Fibroblast of mammary gland (primary cell): ENCODE measurements around the gene SH3BP4.

Experiments used
- DNase-seq: peaks from one replicate; pipeline ENCODE4 v3.0.0-alpha.2; 2010; ENCODE audit warnings: low read depth
- H3K4me3 ChIP-seq: 2 replicates; pipeline ENCODE4 v1.5.1; 2011; ENCODE audit warnings: low read depth, mild to moderate bottlenecking, low read length, moderate library complexity; ENCODE audit not compliant: control insufficient read depth
- CTCF ChIP-seq: conservative IDR thresholded peaks from 2 replicates; pipeline ENCODE4 v1.5.1; 2011; ENCODE audit warnings: low read depth, low read length, inconsistent platforms; ENCODE audit not compliant: control insufficient read depth, insufficient read depth

Gene SH3BP4

GRCh38 chr2:235077046-235077445, 125.2 kb downstream of the SH3BP4 start:
- no peak for TF ChIP-seq CTCF
- no peak for DNase-seq
- H3K4me3 ChIP-seq, result no peak overlapping the region

GRCh38 chr2:235078182-235078581, 126.4 kb downstream of the SH3BP4 start:
- H3K4me3 ChIP-seq, result no peak overlapping the region
- no peak for TF ChIP-seq CTCF
- DNase-seq, result no peak

- no peak for DNase-seq
- H3K4me3 ChIP-seq, result no peak overlapping the region
- TF ChIP-seq CTCF, result no peak
These were observed 127.2 kb downstream of the SH3BP4 start for GRCh38 chr2:235078914-235079472.

- DNase-seq, result no peak
- no peak overlapping the region for H3K4me3 ChIP-seq
- TF ChIP-seq CTCF, result no peak
These were observed 128.3 kb downstream of the SH3BP4 start for GRCh38 chr2:235080101-235080500.

- DNase-seq, result no peak
- no peak overlapping the region for H3K4me3 ChIP-seq
- TF ChIP-seq CTCF, result no peak
These were observed 130.9 kb downstream of the SH3BP4 start for GRCh38 chr2:235082578-235083338.

- DNase-seq, result no peak
- TF ChIP-seq CTCF, result no peak
- H3K4me3 ChIP-seq, result no peak overlapping the region
These were observed 132.0 kb downstream of the SH3BP4 start for GRCh38 chr2:235083822-235084221.
